ENCODE measurements around the gene NUMB. TPM values are rescaled to one million over a fixed set of nuclear protein-coding genes. Genes with fewer than 3 reads are reported as not detected.

Gene NUMB
- total RNA-seq, 2 donors from 2014 or later, result 45.1 to 55.0 TPM

GRCh38 chr14:73254247-73255004 lies 203.9 kb downstream of the NUMB start:
- peak; percentile 18 for ATAC-seq (replicated peaks)
- no peak overlapping the region for H3K27ac Mint-ChIP-seq
- no peaks in the 10 kb centered on the region for H3K4me1 Mint-ChIP-seq
- H3K27me3 Mint-ChIP-seq, result no peaks in the 10 kb centered on the region
- no peaks in the 10 kb centered on the region for H3K9me3 Mint-ChIP-seq
- H3K36me3 Mint-ChIP-seq (ENCODE audit: low read depth), result no peaks in the 10 kb centered on the region
- no peak overlapping the region for H3K4me3 Mint-ChIP-seq

- H3K27ac Mint-ChIP-seq, result no peak overlapping the region
- no peaks in the 10 kb centered on the region for H3K9me3 Mint-ChIP-seq
- no peaks in the 10 kb centered on the region for H3K36me3 Mint-ChIP-seq (ENCODE audit: low read depth)
- H3K4me1 Mint-ChIP-seq, result no peaks in the 10 kb centered on the region
- H3K27me3 Mint-ChIP-seq, result no peaks in the 10 kb centered on the region
- ATAC-seq (replicated peaks), result no peak
- H3K4me3 Mint-ChIP-seq, result no peak overlapping the region
These were observed 204.6 kb downstream of the NUMB start for GRCh38 chr14:73253721-73254120.

GRCh38 chr14:73253323-73253610 lies 205.1 kb downstream of the NUMB start:
- Mint-ChIP-seq H3K4me1 (peaks cover 1% of the 10 kb centered on the region), H3K9me3 (no peaks in the 10 kb centered on the region), H3K27me3 (no peaks in the 10 kb centered on the region), H3K36me3 (ENCODE audit: low read depth) (no peaks in the 10 kb centered on the region), H3K4me3 (no peak overlapping the region), H3K27ac (no peak overlapping the region)
- no peak for ATAC-seq (replicated peaks)

- Mint-ChIP-seq H3K9me3 (no peaks in the 10 kb centered on the region), H3K36me3 (ENCODE audit: low read depth) (no peaks in the 10 kb centered on the region), H3K27me3 (no peaks in the 10 kb centered on the region), H3K27ac (no peak overlapping the region), H3K4me1 (peaks cover 7% of the 10 kb centered on the region), H3K4me3 (no peak overlapping the region)
- no peak for ATAC-seq (replicated peaks)
These were observed 205.6 kb downstream of the NUMB start for GRCh38 chr14:73252491-73253322.

DNA sequence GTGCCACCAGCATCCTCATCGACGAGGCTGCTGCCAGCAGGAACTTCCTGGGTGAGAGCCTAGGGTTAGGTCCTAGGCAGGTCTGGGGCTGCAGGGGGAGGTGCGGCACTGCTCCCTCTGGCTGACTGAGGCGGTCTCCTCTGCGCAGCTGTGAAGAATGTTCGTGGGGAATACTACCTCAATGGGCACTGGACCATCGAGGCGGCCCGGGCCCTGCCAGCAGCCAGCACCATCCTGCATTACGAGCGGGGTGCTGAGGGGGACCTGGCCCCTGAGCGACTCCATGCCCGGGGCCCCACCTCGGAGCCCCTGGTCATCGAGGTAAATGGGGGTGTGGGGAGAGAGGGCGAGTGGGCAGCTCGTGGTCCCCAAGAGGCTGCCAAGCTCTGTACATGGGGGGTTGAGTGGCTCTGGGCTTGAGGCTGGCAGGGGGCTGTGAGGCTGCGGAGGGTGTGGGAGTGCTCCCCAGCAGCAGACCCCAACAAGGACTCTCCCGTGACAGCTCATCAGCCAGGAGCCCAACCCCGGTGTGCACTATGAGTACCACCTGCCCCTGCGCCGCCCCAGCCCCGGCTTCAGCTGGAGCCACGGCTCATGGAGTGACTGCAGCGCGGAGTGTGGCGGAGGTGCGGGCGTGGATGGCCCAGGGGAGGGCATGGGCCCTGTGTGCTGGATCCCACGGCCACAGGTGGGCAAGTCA lies 206.7 kb downstream of the NUMB start:
- Mint-ChIP-seq H3K9me3 (no peaks in the 10 kb centered on the region), H3K27ac (no peak overlapping the region), H3K4me1 (peaks cover 17% of the 10 kb centered on the region), H3K4me3 (no peak overlapping the region), H3K36me3 (ENCODE audit: low read depth) (no peaks in the 10 kb centered on the region), H3K27me3 (peaks cover 4% of the 10 kb centered on the region)
- no peak for ATAC-seq (replicated peaks)

DNA sequence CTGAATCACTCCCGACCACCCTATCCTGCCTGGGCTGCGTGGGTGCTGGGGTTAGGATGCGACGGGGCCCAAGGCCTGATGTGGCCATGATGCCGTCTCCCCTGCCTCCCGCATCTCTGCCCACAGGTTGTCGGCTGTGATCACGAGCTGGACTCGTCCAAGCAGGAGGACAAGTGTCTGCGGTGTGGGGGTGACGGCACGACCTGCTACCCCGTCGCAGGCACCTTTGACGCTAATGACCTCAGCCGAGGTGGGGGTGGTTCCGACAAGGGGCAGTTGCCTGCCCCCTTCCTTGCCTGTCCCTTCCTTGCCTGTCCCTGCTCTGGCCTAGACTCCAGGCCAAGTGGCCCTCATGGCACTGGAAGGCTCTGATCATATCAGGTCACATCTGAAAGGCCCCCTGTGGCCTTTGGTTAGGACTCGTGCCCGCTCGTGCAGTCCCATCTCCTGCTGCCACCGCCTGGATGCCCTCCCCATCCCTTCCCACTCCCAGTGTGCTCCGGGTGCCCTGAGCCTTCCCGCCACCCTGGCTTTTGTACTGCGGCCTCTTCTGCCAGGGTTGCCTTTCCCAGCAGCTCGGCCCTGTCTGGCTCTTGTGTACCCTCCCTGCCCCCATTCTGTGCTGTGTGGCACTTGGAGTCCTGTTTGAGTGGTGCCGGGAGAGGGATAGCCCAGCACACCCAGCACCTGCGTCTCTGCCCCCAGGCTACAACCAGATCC lies 207.4 kb downstream of the NUMB start:
- Mint-ChIP-seq H3K4me1 (peaks cover 18% of the 10 kb centered on the region), H3K9me3 (no peaks in the 10 kb centered on the region), H3K27ac (no peak overlapping the region), H3K4me3 (no peak overlapping the region), H3K27me3 (peaks cover 4% of the 10 kb centered on the region), H3K36me3 (ENCODE audit: low read depth) (no peaks in the 10 kb centered on the region)
- ATAC-seq (replicated peaks), result no peak

GRCh38 chr14:73250317-73250713 lies 208.0 kb downstream of the NUMB start:
- Mint-ChIP-seq H3K9me3 (no peaks in the 10 kb centered on the region), H3K4me3 (no peak overlapping the region), H3K4me1 (peaks cover 18% of the 10 kb centered on the region), H3K27ac (no peak overlapping the region), H3K36me3 (ENCODE audit: low read depth) (no peaks in the 10 kb centered on the region), H3K27me3 (peaks cover 4% of the 10 kb centered on the region)
- ATAC-seq (replicated peaks), result no peak

DNA sequence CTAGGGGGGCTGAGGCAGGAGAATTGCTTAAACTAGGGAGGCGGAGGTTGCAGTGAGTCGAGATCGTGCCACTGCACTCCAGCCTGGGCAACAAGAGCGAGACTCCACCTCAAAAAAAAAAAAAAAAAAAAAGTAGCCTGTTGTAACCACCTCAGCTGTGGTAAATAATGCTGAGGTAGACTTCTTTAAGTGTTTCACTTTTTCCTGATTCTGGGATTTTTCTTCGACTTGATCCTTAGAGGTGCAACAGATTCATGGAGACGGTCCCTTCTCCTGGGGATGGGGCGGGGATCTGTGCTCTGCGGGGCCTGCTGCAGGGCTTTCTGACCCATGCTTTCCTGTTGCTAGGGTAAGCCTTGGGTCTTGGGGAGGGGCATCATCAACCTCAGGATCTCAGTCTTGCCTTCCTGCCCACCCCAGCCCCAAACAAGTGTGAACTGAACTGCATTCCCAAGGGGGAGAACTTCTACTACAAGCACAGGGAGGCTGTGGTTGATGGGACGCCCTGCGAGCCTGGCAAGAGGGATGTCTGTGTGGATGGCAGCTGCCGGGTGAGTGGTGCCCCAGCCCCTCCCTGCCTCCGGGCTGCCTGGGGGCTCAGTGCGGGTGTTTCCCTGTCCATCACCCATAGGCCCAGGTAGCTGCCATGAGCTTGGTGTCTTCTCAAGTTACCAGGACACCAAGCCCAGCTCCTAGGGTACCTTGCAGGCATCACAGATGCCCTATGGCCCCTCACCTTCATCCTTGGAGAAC lies 208.6 kb downstream of the NUMB start:
- Mint-ChIP-seq H3K36me3 (ENCODE audit: low read depth) (no peaks in the 10 kb centered on the region), H3K9me3 (no peaks in the 10 kb centered on the region), H3K27ac (no peak overlapping the region), H3K27me3 (peaks cover 7% of the 10 kb centered on the region), H3K4me1 (peaks cover 18% of the 10 kb centered on the region), H3K4me3 (no peak overlapping the region)
- no peak for ATAC-seq (replicated peaks)

DNA sequence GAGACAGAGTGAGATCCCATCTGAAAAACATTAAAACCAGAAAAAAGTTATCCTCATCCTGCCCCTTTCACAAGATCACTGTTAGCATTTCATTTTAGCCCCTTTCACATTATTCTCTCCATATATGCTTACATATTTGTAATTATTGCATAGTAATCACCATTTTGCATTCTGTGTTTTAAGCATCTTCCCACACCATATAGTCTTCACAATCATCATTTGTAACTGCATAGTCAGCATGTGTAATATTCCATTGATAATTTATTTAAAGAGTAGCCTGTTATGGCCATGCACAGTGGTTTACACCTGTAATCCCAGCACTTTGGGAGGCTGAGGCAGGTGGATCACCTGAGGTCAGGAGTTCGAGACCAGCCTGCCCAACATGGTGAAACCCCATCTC lies 209.2 kb downstream of the NUMB start:
- no peaks in the 10 kb centered on the region for H3K9me3 Mint-ChIP-seq
- H3K36me3 Mint-ChIP-seq (ENCODE audit: low read depth), result no peaks in the 10 kb centered on the region
- H3K27me3 Mint-ChIP-seq, result peaks cover 7% of the 10 kb centered on the region
- no peak for ATAC-seq (replicated peaks)
- H3K4me3 Mint-ChIP-seq, result no peak overlapping the region
- H3K27ac Mint-ChIP-seq, result no peak overlapping the region
- peaks cover 18% of the 10 kb centered on the region for H3K4me1 Mint-ChIP-seq

- H3K4me1 Mint-ChIP-seq, result peaks cover 22% of the 10 kb centered on the region
- no peak overlapping the region for H3K27ac Mint-ChIP-seq
- no peak overlapping the region for H3K4me3 Mint-ChIP-seq
- no peaks in the 10 kb centered on the region for H3K9me3 Mint-ChIP-seq
- no peak for ATAC-seq (replicated peaks)
- H3K36me3 Mint-ChIP-seq (ENCODE audit: low read depth), result no peaks in the 10 kb centered on the region
- peaks cover 14% of the 10 kb centered on the region for H3K27me3 Mint-ChIP-seq
These were observed 210.1 kb downstream of the NUMB start for GRCh38 chr14:73248108-73248868.

DNA sequence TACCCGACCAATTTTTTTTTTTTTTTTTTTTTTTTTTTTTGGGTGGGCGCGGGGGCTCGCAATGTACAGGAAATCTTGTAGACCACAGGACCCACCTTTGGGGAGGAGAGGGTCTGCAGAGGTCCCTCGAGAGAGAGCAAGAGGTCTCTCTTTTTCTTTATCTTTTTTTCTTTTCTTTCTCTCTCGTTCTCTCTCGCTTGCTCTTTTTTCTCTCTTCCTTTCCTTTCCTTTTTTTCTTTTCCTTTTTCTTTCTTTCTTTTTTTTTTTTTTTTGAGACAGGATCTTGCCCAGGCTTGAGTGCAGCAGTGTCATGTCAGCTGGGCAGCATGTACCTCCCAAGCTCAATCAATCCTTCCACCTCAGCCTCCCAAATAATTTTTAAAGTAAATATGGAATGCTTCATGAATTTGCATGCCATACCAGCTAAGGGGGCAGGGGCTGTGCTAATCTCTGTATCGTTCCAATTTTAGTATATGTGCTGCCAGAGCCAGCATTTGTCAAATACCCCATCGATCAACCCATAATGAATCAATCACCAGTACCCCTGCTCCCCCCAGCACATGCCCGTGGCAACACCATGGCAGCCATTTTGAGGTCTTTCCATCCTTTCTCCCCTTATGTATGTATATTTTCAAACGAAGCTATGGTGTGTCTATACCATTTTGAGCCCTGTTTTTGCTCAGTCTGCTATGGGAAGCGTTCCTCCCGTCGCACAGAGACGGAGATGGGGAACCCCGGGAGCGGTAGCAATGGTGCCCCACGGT lies 211.8 kb downstream of the NUMB start:
- no peak for ATAC-seq (replicated peaks)
- H3K27me3 Mint-ChIP-seq, result peaks cover 25% of the 10 kb centered on the region
- peak overlapping the region; percentile 77 for H3K27ac Mint-ChIP-seq
- H3K4me1 Mint-ChIP-seq, result peaks cover 23% of the 10 kb centered on the region
- no peaks in the 10 kb centered on the region for H3K9me3 Mint-ChIP-seq
- H3K36me3 Mint-ChIP-seq (ENCODE audit: low read depth), result no peaks in the 10 kb centered on the region
- peak overlapping the region; percentile 73 for H3K4me3 Mint-ChIP-seq

DNA sequence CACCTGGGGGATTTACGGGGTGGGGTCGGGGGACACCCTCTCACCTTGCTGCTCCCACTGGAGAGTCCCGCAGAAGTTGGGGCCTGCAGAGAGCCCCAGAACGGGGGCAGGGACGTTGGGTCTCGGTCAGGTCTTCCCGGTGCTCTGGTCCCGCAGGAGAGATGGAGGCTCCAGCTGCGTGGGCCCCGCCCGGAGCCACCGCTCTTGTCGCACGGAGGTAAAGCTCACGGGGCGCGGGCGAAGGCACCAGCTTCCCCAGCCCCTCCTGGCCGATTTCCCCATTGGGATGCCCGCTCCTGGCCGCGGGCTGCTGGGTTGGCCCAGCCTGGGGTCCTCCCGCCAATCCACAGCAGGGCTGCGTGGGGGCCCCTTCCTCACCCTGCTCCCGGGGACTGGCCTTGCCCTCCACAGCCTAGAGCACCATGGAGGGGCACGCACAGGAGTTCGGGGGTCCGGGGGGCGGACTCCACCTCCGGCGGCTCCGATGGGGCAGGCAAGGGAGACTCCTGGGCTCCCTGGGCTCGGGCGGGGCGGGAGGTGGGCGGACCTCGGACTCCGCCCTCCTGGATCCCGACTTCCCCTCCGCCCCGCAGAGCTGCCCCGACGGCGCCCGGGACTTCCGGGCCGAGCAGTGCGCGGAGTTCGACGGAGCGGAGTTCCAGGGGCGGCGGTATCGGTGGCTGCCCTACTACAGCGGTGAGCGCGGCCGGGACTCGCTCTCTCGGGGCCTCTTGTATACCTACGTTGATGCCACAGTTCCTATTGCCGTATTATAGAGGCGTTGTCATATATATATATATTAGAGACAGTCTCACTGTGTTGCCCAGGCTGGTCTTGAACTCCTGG lies 212.6 kb downstream of the NUMB start:
- peaks cover 27% of the 10 kb centered on the region for H3K27me3 Mint-ChIP-seq
- H3K4me3 Mint-ChIP-seq, result peak overlapping the region; percentile 73
- peak overlapping the region; percentile 77 for H3K27ac Mint-ChIP-seq
- peaks cover 23% of the 10 kb centered on the region for H3K4me1 Mint-ChIP-seq
- no peaks in the 10 kb centered on the region for H3K9me3 Mint-ChIP-seq
- peak; percentile 88 for ATAC-seq (replicated peaks)
- H3K36me3 Mint-ChIP-seq (ENCODE audit: low read depth), result no peaks in the 10 kb centered on the region

Data from activated T-helper 17 cell treated with anti-CD3 and anti-CD28 coated beads, Interleukin-2, amount 50 U/mL, for 72 hours (primary cell).